Body of pancreas (tissue), 4 donors: ENCODE measurements around the gene NTF3.

Source experiments
- POLR2A ChIP-seq, 3 donors: fragments of 450-650 bp; IDR thresholded peaks; one replicate each; pipeline ENCODE4 v1.6.1; 2016; ENCODE audit warnings: antibody characterized with exemption in 3 of 3, mild to moderate bottlenecking in 2 of 3
- TF ChIP-seq, protein P1 (sequence below), 7 experiments: fragments of 450-650 bp in 4 of 7; fragments of 200-600 bp in 3 of 7; sonication (generic) in 3 of 7; IDR thresholded peaks; one replicate each; pipeline ENCODE4 v1.5.1; 2016 to 2019; ENCODE audit warnings: antibody characterized with exemption in 7 of 7

GRCh38 chr12:5489760-5490406, 58.0 kb downstream of the NTF3 start:
- TF ChIP-seq, protein P1, sequence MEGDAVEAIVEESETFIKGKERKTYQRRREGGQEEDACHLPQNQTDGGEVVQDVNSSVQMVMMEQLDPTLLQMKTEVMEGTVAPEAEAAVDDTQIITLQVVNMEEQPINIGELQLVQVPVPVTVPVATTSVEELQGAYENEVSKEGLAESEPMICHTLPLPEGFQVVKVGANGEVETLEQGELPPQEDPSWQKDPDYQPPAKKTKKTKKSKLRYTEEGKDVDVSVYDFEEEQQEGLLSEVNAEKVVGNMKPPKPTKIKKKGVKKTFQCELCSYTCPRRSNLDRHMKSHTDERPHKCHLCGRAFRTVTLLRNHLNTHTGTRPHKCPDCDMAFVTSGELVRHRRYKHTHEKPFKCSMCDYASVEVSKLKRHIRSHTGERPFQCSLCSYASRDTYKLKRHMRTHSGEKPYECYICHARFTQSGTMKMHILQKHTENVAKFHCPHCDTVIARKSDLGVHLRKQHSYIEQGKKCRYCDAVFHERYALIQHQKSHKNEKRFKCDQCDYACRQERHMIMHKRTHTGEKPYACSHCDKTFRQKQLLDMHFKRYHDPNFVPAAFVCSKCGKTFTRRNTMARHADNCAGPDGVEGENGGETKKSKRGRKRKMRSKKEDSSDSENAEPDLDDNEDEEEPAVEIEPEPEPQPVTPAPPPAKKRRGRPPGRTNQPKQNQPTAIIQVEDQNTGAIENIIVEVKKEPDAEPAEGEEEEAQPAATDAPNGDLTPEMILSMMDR (IDR thresholded peaks at IDR 0.05), result no peak
- TF ChIP-seq POLR2A (IDR thresholded peaks at IDR 0.05), result no peak
